A673 (cell line): Measurements from ENCODE around the gene PCBP4.

ENCODE experiments used
- CTCF ChIP-seq: fragments of 300-800, 200-600 bp; sonication (generic); conservative IDR thresholded peaks from 2 replicates; pipeline ENCODE4 v1.5.1; 2017; ENCODE audit warnings: low read depth, mild to moderate bottlenecking, antibody characterized with exemption, low read length, moderate library complexity, mixed read lengths
- EZH2 ChIP-seq: fragments of 200-600 bp; sonication (generic); IDR thresholded peaks from 2 replicates; pipeline ENCODE4 v1.6.1; 2017; ENCODE audit warnings: borderline replicate concordance, low read depth, mild to moderate bottlenecking, mixed read lengths, antibody characterized with exemption, low read length; ENCODE audit not compliant: poor library complexity, severe bottlenecking

- TF ChIP-seq CTCF = no peak
- no peak for TF ChIP-seq EZH2
These were observed 16.5 kb upstream of the PCBP4 start for GRCh38 chr3:51983578-51984268.
